NT2/D1 (cell line): ENCODE data around the gene ACER1.

Source experiments
- DNase-seq: peaks from one replicate; pipeline ENCODE4 v3.0.0-alpha.2; 2011; ENCODE audit warnings: low read depth, low spot score
- H3K27me3 ChIP-seq: 2 replicates; pipeline ENCODE4 v1.6.0; 2011; ENCODE audit warnings: mild to moderate bottlenecking; ENCODE audit not compliant: insufficient read length, insufficient read depth
- H3K36me3 ChIP-seq: 2 replicates; pipeline ENCODE4 v1.6.1; 2011; ENCODE audit warnings: mild to moderate bottlenecking, low read length, mixed read lengths; ENCODE audit not compliant: insufficient read depth, insufficient read length
- H3K4me1 ChIP-seq: 2 replicates; pipeline ENCODE4 v1.5.1; 2011; ENCODE audit not compliant: insufficient read depth, insufficient read length
- H3K4me3 ChIP-seq: 2 replicates; pipeline ENCODE4 v1.5.1; 2011; ENCODE audit warnings: low read depth; ENCODE audit not compliant: insufficient read length
- H3K9ac ChIP-seq: 2 replicates; pipeline ENCODE4 v1.6.0; 2011; ENCODE audit warnings: low read depth; ENCODE audit not compliant: insufficient read length
- H3K9me3 ChIP-seq: 2 replicates; pipeline ENCODE4 v1.5.1; 2011; ENCODE audit warnings: mild to moderate bottlenecking, low read length; ENCODE audit not compliant: insufficient read depth
- SUZ12 ChIP-seq: IDR thresholded peaks from 2 replicates; pipeline ENCODE4 v1.6.1; 2011; ENCODE audit not compliant: insufficient read length, insufficient read depth; ENCODE audit errors: extremely low read depth
- YY1 ChIP-seq: IDR thresholded peaks from 2 replicates; pipeline ENCODE4 v1.6.1; 2011; ENCODE audit not compliant: insufficient read length, insufficient read depth
- ZNF274 ChIP-seq: IDR thresholded peaks from 2 replicates; pipeline ENCODE4 v1.6.1; 2011; ENCODE audit warnings: mild to moderate bottlenecking, low read depth, low read length

ACER1 gene

DNA sequence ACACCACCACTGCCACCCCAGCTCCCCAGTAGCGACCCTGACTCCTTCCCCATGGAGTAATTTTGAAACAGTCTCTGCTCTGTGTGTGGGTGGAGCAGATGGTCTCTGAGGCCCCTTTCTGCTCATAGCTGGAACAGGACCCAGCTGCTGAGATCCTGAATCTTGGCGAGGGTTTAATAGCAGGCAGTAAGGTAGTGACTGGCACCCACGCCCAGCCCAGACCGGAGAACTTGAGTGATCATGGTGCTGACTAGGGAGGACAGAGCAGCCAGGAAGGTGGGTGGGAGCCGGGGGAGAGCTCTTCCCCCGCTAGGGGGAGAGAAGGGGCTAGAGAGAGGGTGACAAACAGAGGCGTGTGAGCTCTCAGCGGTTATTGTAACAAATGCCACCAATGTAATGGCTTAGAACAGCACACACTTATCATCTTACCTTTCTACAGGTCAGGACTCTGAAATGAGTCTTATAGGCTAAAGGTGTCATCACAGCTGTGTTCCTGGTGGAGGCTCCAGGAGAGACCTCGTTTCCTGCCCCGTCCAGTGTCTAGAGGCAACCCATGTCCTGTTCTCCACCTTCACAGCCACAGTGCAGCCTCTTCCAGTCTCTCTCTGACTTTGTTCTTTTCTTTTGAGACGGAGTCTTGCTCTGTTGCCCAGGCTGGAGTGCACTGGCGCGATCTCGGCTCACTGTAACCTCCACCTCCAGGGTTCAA is 7.2 kb upstream of the ACER1 start:
- Histone ChIP-seq H3K4me1 (no peaks in the 10 kb centered on the region), H3K9me3 (peaks cover 8% of the 10 kb centered on the region; the same call in 1 of the 2 replicates), H3K27me3 (no peaks in the 10 kb centered on the region), H3K36me3 (no peaks in the 10 kb centered on the region), H3K4me3 (no peak overlapping the region), H3K9ac (no peak overlapping the region)
- TF ChIP-seq SUZ12 (no peak), ZNF274 (no peak), YY1 (no peak)
- no peak for DNase-seq

- DNase-seq, result no peak
- Histone ChIP-seq H3K36me3 (no peaks in the 10 kb centered on the region), H3K27me3 (no peaks in the 10 kb centered on the region), H3K4me1 (peaks cover 6% of the 10 kb centered on the region), H3K9ac (no peak overlapping the region), H3K4me3 (no peak overlapping the region), H3K9me3 (no peaks in the 10 kb centered on the region)
- TF ChIP-seq YY1 (no peak), ZNF274 (no peak), SUZ12 (no peak)
Measured at GRCh38 chr19:6334490-6335285, 1.3 kb upstream of the ACER1 start.

- Histone ChIP-seq H3K27me3 (no peaks in the 10 kb centered on the region), H3K36me3 (no peaks in the 10 kb centered on the region), H3K4me3 (no peak overlapping the region), H3K4me1 (peaks cover 3% of the 10 kb centered on the region), H3K9me3 (no peaks in the 10 kb centered on the region; the same call in 1 of the 2 replicates), H3K9ac (no peak overlapping the region)
- TF ChIP-seq SUZ12 (no peak), ZNF274 (no peak)
- no peak for DNase-seq
Measured at GRCh38 chr19:6326815-6327214, 6.6 kb downstream of the ACER1 start.

GRCh38 chr19:6325614-6326013 is 7.8 kb downstream of the ACER1 start:
- H3K9ac ChIP-seq, result no peak overlapping the region
- no peak for DNase-seq
- H3K4me3 ChIP-seq, result no peak overlapping the region
- H3K4me1 ChIP-seq, result no peaks in the 10 kb centered on the region
- no peaks in the 10 kb centered on the region; the same call in 1 of the 2 replicates for H3K9me3 ChIP-seq
- TF ChIP-seq SUZ12, result no peak
- no peak for TF ChIP-seq YY1
- TF ChIP-seq ZNF274, result no peak
- no peaks in the 10 kb centered on the region for H3K27me3 ChIP-seq
- no peaks in the 10 kb centered on the region for H3K36me3 ChIP-seq

DNA sequence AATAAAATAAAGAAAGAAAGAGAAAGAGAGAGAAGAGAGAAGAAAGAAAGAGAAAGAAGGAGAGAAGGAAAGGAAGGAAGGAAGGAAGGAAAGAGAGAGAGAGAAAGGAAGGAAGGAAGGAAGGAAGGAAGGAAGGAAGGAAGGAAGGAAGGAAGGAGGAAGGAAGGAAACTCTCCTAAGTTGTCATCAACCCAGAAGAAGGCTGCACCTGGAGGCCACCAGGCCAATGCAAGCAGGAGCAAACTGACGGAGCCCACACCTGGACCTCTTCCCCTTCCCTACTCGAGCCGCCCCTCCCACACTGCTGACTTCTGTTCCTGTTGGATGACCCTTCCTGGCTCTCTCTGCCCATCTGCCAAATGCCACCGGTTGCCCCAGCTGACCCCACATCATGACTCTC is 8.7 kb downstream of the ACER1 start:
- DNase-seq, result no peak
- Histone ChIP-seq H3K9ac (no peak overlapping the region), H3K36me3 (no peaks in the 10 kb centered on the region), H3K4me3 (no peak overlapping the region), H3K27me3 (no peaks in the 10 kb centered on the region), H3K9me3 (no peaks in the 10 kb centered on the region; the same call in 1 of the 2 replicates), H3K4me1 (no peaks in the 10 kb centered on the region)
- no peak for TF ChIP-seq ZNF274

DNA sequence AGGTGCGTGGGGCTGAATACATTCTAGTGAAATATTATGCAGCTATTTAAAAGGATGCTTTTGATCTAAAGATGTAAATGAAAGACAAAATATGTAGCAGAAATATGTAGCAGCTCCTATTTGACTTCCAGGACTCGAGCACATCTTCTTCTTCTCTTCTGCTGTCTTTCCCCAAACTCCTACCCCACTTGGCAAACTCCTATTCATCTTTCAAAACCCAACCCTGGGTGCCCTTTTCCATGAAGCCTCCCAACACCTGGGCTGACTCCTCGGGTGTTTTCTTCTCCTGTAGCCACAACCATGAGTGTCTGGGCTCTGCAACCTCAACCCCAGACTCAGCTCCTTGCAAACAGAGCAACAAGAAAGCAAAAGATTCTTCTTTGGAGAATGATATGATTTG is 11.1 kb downstream of the ACER1 start:
- Histone ChIP-seq H3K9ac (no peak overlapping the region), H3K4me1 (peaks cover 4% of the 10 kb centered on the region), H3K4me3 (no peak overlapping the region), H3K36me3 (no peaks in the 10 kb centered on the region), H3K9me3 (no peaks in the 10 kb centered on the region; the same call in 1 of the 2 replicates), H3K27me3 (no peaks in the 10 kb centered on the region)
- TF ChIP-seq SUZ12, result no peak
- no peak for TF ChIP-seq ZNF274
- TF ChIP-seq YY1, result no peak
- DNase-seq, result no peak

- no peak overlapping the region for H3K9ac ChIP-seq
- H3K4me3 ChIP-seq, result no peak overlapping the region
- H3K9me3 ChIP-seq, result no peaks in the 10 kb centered on the region; the same call in 1 of the 2 replicates
- H3K4me1 ChIP-seq, result peaks cover 4% of the 10 kb centered on the region
- no peak for DNase-seq
- no peaks in the 10 kb centered on the region for H3K36me3 ChIP-seq
- TF ChIP-seq SUZ12, result no peak
- H3K27me3 ChIP-seq, result no peaks in the 10 kb centered on the region
Measured at GRCh38 chr19:6319376-6319775, 14.0 kb downstream of the ACER1 start.
